ENCODE measurements around the gene SLC25A25. TPM values are rescaled to one million over a fixed set of nuclear protein-coding genes. Genes with fewer than 3 reads are reported as not detected.
"Not testable (repeated sequence)": the region's sequence is repeated elsewhere in the genome, so short reads cannot be mapped to it uniquely, and the experiment has no call there.

The SLC25A25 gene
- polyA plus RNA-seq, 5 donors = 12.8 to 16.1 (median 13.1) TPM

- no peak for DNase-seq
These were observed 57.0 kb downstream of the SLC25A25 start for GRCh38 chr9:128124873-128125579.

GRCh38 chr9:128125580-128126354 is 57.7 kb downstream of the SLC25A25 start:
- DNase-seq = no peak

- peak; percentile 83 to 88 for DNase-seq
These were observed 59.5 kb downstream of the SLC25A25 start, which contains the start of gene PTGES2 for GRCh38 chr9:128127568-128127989. Gene PTGES2 (minus strand): TSS chr9:128127729. CDS start chr9:128127717, 12 bp downstream.

- DNase-seq = peak; percentile 90 to 93
These were observed 60.2 kb downstream of the SLC25A25 start for GRCh38 chr9:128127990-128128835.

GRCh38 chr9:128128836-128129590 is 61.0 kb downstream of the SLC25A25 start:
- DNase-seq = no peak

GRCh38 chr9:128129976-128130590 is 62.1 kb downstream of the SLC25A25 start:
- not testable (repeated sequence) for DNase-seq

GRCh38 chr9:128130651-128131050 is 62.6 kb downstream of the SLC25A25 start:
- DNase-seq = not testable (repeated sequence)

GRCh38 chr9:128131346-128131745 is 63.3 kb downstream of the SLC25A25 start:
- DNase-seq = not testable (repeated sequence)

- DNase-seq = not testable (repeated sequence)
These were observed 64.1 kb downstream of the SLC25A25 start for GRCh38 chr9:128132139-128132538.

- DNase-seq = not testable (repeated sequence)
These were observed 67.5 kb downstream of the SLC25A25 start for GRCh38 chr9:128135561-128135960.

- no peak for DNase-seq
These were observed 69.1 kb downstream of the SLC25A25 start for GRCh38 chr9:128136816-128137793.

- DNase-seq = no peak
These were observed 70.0 kb downstream of the SLC25A25 start for GRCh38 chr9:128138001-128138400.

GRCh38 chr9:128139621-128140020 is 71.6 kb downstream of the SLC25A25 start:
- DNase-seq = no peak

GRCh38 chr9:128141604-128142003 is 73.6 kb downstream of the SLC25A25 start:
- no peak for DNase-seq

- DNase-seq = no peak
These were observed 74.0 kb downstream of the SLC25A25 start for GRCh38 chr9:128142061-128142460.

GRCh38 chr9:128142596-128142995 is 74.6 kb downstream of the SLC25A25 start:
- no peak for DNase-seq

GRCh38 chr9:128143525-128144238 is 75.7 kb downstream of the SLC25A25 start:
- DNase-seq = no peak

All from right lung (tissue), 5 donors.